Natural killer cell (primary cell): ENCODE data around the gene AATF. TPM values are rescaled to one million over a fixed set of nuclear protein-coding genes. Genes with fewer than 3 reads are reported as not detected.

Source experiments
- ATAC-seq, 3 donors: fragments of 150-1000 bp in 2 of 3; fragments of 200-7000 bp in 1 of 3; cut with Tn5 transposase; 1 replicate in 1 of 3; 2 replicates in 2 of 3; pipeline ENCODE4 v1.10.0; 2021; ENCODE audit warnings: mild to moderate bottlenecking in 2 of 3, moderate library complexity in 2 of 3
- DNase-seq, 2 donors: peaks; one replicate each; pipeline versions ENCODE4 v3.0.0 to v3.0.0-alpha.2; 2013 to 2021; ENCODE audit warnings: mixed read lengths in 1 of 2
- H3K27ac ChIP-seq: one replicate; pipeline ENCODE4 v1.5.1; 2013; ENCODE audit warnings: mild to moderate bottlenecking, low read length
- H3K27me3 ChIP-seq: one replicate; pipeline ENCODE4 v1.6.1; 2013; ENCODE audit warnings: low read length; ENCODE audit not compliant: control insufficient read depth, insufficient read depth
- H3K36me3 ChIP-seq: one replicate; pipeline ENCODE4 v1.6.1; 2013; ENCODE audit warnings: low read length; ENCODE audit not compliant: control insufficient read depth, insufficient read depth
- H3K4me1 ChIP-seq: one replicate; pipeline ENCODE4 v1.6.1; 2013; ENCODE audit warnings: low read length; ENCODE audit not compliant: control insufficient read depth, insufficient read depth
- H3K4me3 ChIP-seq: one replicate; pipeline ENCODE4 v1.5.1; 2013; ENCODE audit warnings: low read length
- H3K9me3 ChIP-seq: one replicate; pipeline ENCODE4 v1.6.1; 2013; ENCODE audit warnings: low read length; ENCODE audit not compliant: control insufficient read depth, insufficient read depth
- H3K27ac Mint-ChIP-seq, 2 donors: one replicate each; pipeline ENCODE4 v1.8.0; 2022; ENCODE audit warnings: mild to moderate bottlenecking in 2 of 2, mixed read lengths in 2 of 2, moderate library complexity in 1 of 2
- H3K27me3 Mint-ChIP-seq, 2 donors: one replicate each; pipeline ENCODE4 v1.8.0; 2022; ENCODE audit warnings: low read depth in 2 of 2, mixed read lengths in 2 of 2
- H3K36me3 Mint-ChIP-seq: one replicate; pipeline ENCODE4 v1.8.0; 2022; ENCODE audit warnings: mixed read lengths
- H3K4me1 Mint-ChIP-seq, 2 donors: one replicate each; pipeline ENCODE4 v1.8.0; 2022; ENCODE audit warnings: mixed read lengths in 2 of 2
- H3K4me3 Mint-ChIP-seq: one replicate; pipeline ENCODE4 v1.8.0; 2022; ENCODE audit warnings: mild to moderate bottlenecking, moderate library complexity, mixed read lengths
- H3K9me3 Mint-ChIP-seq, 2 donors: one replicate each; pipeline ENCODE4 v1.8.0; 2022; ENCODE audit warnings: mixed read lengths in 2 of 2
- CTCF ChIP-seq: fragments of 200-600 bp; IDR thresholded peaks from one replicate; pipeline ENCODE4 v1.8.0; 2022; ENCODE audit warnings: antibody characterized with exemption
- WGBS: methylation state at CpG from one replicate; pipeline ENCODE4 v1.1.7; 2013; ENCODE audit warnings: missing lambda C conversion rate; ENCODE audit not compliant: insufficient coverage; 5-methylcytosine and 5-hydroxymethylcytosine counted together
- intact Hi-C: fragments of 100-400 bp; cut with micrococcal nuclease; formaldehyde crosslinking; loops from one replicate; pipeline ENCODE4 v1.14.2; 2022
- total RNA-seq, 4 donors: library from RNA; stranded (reverse); fragments of 120-200 nt in 1 of 4; gene quantifications; one replicate each; pipeline versions ENCODE4 v1.2.3 to v1.2.4, GENCODE V29; 2013 to 2022

Gene AATF
- total RNA-seq, 3 donors from 2014 or later (not counting 1 experiment from before 2014, with no cell fraction given), result 60.1 to 67.2 (median 63.2) TPM

- no peaks in the 10 kb centered on the region for H3K4me1 ChIP-seq
- intact Hi-C loops, result no loop called here
- H3K27ac Mint-ChIP-seq, result no peak overlapping the region
- H3K9me3 ChIP-seq, result no peaks in the 10 kb centered on the region
- peaks cover 9% of the 10 kb centered on the region for H3K27me3 ChIP-seq
- ATAC-seq (no peak), DNase-seq (no peak)
- WGBS, result 34% methylated on average over 15 of the region's 18 CpGs
- H3K27me3 Mint-ChIP-seq, result peaks cover 30 to 46% of the 10 kb centered on the region in 2 donors
- no peak overlapping the region for H3K4me3 Mint-ChIP-seq
- no peak for TF ChIP-seq CTCF
- H3K27ac ChIP-seq, result no peak overlapping the region
- no peaks in the 10 kb centered on the region for H3K9me3 Mint-ChIP-seq
- H3K36me3 ChIP-seq, result no peaks in the 10 kb centered on the region
- no peak overlapping the region for H3K4me3 ChIP-seq
- no peaks in the 10 kb centered on the region for H3K36me3 Mint-ChIP-seq
- no peaks in the 10 kb centered on the region for H3K4me1 Mint-ChIP-seq
Measured at GRCh38 chr17:36920032-36921005, 28.4 kb upstream of the AATF start.

DNA sequence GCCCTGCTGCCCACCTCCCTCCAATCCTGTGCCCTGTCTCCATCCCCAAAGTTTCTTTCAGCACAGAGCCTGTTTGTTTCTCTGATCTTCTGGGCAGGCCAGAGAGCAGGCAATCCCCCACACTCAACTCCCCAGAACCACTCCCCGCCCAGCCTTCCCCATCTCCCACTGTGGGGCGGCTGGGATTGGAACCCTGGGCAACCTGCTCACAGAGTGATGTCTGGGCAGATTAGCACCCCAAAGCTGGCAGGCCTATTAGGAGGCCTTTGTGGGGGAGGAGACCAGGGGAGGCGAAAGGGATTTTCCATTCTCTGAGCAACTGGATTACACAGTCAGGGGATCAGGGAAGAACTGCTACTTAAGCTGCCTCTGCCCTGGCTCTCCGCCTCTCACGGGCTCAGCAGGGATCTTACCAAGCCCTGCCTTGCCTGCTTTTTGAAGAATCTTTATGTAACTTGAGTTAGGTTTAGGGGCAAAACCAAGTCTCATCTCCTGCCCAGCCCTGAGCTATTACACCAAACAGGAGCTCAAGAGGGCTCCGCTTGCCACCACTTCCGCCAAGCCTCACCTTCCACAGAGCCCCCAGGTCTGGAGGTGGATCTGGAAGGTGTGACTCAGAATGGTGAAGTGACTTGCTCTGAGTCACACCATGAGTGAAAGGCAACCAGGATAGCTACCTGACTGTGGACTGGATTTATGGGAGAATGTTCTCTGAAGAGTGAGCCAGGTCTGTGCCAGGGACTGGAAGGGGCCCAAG is 27.5 kb upstream of the AATF start:
- intact Hi-C loops, result no loop called here
- H3K9me3 ChIP-seq, result no peaks in the 10 kb centered on the region
- no peak overlapping the region for H3K27ac Mint-ChIP-seq
- no peak overlapping the region for H3K4me3 ChIP-seq
- ATAC-seq, result no peak
- H3K36me3 Mint-ChIP-seq, result no peaks in the 10 kb centered on the region
- H3K36me3 ChIP-seq, result no peaks in the 10 kb centered on the region
- 84% methylated on average over 7 of the region's 7 CpGs for WGBS
- H3K4me3 Mint-ChIP-seq, result no peak overlapping the region
- peaks cover 32 to 46% of the 10 kb centered on the region in 2 donors for H3K27me3 Mint-ChIP-seq
- no peak for TF ChIP-seq CTCF
- H3K4me1 Mint-ChIP-seq, result no peaks in the 10 kb centered on the region
- no peak for DNase-seq
- peaks cover 9% of the 10 kb centered on the region for H3K27me3 ChIP-seq
- H3K27ac ChIP-seq, result no peak overlapping the region
- H3K9me3 Mint-ChIP-seq, result no peaks in the 10 kb centered on the region
- H3K4me1 ChIP-seq, result no peaks in the 10 kb centered on the region

DNA sequence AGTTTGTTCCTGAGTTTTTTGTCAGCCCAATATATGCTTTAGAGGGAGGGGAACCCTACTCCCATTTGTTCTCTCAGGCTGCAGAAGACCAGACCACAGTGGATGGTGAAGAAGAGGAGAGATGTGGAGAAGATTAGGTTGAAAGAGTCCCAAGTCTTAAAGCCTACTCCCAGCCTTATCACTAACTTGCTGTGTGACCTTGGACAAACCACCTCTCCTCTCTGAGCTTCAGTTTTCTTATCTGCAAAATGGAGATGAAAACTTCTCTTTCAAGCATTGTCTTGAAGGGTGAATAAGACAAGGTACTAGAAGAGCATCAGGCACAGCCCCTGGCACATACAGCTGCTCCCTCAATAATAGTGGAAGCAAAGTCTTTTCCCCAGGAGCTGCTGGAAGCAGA is 26.6 kb upstream of the AATF start:
- Mint-ChIP-seq H3K4me3 (no peak overlapping the region), H3K9me3 (no peaks in the 10 kb centered on the region), H3K27me3 (peaks cover 34 to 51% of the 10 kb centered on the region in 2 donors), H3K4me1 (no peaks in the 10 kb centered on the region), H3K36me3 (no peaks in the 10 kb centered on the region), H3K27ac (no peak overlapping the region)
- H3K4me1 ChIP-seq, result no peaks in the 10 kb centered on the region
- peaks cover 9% of the 10 kb centered on the region for H3K27me3 ChIP-seq
- intact Hi-C loops, result no loop called here
- no peak overlapping the region for H3K27ac ChIP-seq
- H3K36me3 ChIP-seq, result no peaks in the 10 kb centered on the region
- no peak for DNase-seq
- TF ChIP-seq CTCF, result no peak
- no peaks in the 10 kb centered on the region for H3K9me3 ChIP-seq
- ATAC-seq, result no peak
- H3K4me3 ChIP-seq, result no peak overlapping the region
